ENCODE results near the gene PSME3.
"Not testable (repeated sequence)": the region's sequence is repeated elsewhere in the genome, so short reads cannot be mapped to it uniquely, and the experiment has no call there.

PSME3 gene

DNA sequence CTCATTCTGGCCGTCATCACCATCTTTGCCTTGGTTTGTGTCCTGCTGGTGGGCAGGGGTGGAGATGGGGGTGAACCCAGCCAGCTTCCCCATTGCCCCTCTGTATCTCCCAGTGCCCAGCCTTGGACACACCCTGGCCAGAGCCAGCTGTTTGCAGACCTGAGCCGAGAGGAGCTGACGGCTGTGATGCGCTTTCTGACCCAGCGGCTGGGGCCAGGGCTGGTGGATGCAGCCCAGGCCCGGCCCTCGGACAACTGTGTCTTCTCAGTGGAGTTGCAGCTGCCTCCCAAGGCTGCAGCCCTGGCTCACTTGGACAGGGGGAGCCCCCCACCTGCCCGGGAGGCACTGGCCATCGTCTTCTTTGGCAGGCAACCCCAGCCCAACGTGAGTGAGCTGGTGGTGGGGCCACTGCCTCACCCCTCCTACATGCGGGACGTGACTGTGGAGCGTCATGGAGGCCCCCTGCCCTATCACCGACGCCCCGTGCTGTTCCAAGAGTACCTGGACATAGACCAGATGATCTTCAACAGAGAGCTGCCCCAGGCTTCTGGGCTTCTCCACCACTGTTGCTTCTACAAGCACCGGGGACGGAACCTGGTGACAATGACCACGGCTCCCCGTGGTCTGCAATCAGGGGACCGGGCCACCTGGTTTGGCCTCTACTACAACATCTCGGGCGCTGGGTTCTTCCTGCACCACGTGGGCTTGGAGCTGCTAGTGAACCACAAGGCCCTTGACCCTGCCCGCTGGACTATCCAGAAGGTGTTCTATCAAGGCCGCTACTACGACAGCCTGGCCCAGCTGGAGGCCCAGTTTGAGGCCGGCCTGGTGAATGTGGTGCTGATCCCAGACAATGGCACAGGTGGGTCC lies 18.4 kb downstream of the PSME3 start:
- not testable (repeated sequence) for DNase-seq

DNA sequence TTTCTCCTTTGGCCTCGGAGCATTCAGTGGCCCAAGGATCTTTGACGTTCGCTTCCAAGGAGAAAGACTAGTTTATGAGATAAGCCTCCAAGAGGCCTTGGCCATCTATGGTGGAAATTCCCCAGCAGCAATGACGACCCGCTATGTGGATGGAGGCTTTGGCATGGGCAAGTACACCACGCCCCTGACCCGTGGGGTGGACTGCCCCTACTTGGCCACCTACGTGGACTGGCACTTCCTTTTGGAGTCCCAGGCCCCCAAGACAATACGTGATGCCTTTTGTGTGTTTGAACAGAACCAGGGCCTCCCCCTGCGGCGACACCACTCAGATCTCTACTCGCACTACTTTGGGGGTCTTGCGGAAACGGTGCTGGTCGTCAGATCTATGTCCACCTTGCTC lies 19.2 kb downstream of the PSME3 start:
- DNase-seq, result no peak

DNA sequence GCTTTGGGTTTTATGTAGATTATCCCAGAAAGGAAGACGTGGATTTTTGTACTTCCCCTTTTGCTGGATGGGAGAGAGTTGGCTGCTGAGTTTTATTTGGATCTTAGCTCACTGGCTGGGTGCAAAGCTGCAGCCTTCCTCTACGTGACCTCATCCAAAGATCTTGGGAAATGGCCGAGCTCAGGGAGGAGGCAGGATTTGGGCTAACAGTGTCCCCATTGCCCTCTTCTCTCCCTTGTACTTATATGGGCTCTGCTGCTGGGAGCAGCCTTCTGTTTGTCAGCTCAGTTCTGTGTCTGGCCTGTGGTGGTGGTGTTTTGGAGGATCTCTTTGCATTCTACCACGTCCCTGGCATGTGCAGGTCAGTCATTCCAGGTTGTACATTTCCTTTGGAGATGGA lies 19.8 kb downstream of the PSME3 start:
- DNase-seq, result no peak

DNA sequence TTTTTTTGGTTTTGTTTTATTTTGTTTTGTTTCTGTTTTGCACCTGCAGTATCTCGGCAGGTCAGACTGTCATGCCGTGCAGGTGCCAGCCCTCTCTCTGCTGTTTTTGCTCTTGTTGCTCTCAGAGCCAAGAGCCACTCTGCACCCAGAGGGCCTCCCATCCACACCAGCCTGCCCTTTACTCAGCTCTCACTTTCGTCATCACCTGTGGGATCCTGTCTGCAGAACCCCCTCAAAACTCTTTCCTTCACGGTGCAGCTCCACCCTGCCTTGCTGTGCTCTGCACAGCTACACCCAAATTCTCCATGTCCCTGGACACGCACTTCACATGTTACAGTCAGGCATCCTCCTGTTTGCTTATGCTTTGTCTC lies 20.4 kb downstream of the PSME3 start:
- no peak for DNase-seq

DNA sequence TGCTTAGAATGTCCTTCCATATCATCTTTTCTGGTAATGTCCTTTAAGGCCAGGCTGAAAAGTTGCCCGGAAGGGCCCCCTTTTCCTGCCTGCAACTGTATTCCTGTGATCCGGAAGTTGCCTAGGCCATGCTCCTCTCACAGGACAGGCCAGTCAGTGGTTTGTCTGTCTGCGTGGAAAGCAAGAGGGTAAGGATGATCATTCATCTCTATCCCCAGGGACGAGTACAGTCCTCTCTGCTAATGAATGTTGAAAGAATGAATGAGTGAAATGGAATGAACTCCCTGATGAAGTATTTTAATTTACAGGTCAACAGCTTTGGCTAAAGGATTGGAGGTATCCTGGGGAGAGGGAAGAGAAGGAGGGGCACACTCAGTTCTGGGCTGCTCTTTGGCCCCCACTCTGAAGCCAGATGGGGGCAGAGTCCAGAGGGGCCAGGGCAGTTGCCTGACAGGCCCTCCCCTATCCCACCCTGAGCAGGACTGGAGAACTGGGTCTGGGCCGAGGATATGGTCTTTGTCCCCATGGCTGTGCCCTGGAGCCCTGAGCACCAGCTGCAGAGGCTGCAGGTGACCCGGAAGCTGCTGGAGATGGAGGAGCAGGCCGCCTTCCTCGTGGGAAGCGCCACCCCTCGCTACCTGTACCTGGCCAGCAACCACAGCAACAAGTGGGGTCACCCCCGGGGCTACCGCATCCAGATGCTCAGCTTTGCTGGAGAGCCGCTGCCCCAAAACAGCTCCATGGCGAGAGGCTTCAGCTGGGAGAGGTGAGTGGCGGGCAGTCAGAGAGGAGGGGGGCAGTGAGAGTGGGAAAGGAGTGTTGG lies 21.0 kb downstream of the PSME3 start:
- DNase-seq, result no peak

DNA sequence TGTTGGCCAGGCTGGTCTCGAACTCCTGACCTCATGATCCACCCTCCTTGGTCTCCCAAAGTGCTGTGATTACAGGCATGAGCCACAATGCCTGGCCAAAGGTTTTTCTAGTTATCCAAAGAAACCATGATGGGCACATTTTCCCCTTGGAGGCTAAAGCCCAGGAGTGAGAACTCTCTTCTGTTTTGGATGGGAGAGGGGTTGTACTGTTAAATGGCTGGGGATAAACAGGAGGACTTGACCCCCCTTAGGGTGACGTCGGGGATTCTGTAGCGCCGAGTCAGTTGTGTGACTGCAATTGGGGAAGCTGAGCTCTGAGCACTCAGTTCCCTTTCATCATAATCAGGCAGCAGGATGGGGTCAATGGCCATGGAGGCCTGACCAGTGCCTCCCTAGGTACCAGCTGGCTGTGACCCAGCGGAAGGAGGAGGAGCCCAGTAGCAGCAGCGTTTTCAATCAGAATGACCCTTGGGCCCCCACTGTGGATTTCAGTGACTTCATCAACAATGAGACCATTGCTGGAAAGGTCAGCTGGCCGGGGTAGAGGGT lies 21.9 kb downstream of the PSME3 start:
- no peak for DNase-seq

DNA sequence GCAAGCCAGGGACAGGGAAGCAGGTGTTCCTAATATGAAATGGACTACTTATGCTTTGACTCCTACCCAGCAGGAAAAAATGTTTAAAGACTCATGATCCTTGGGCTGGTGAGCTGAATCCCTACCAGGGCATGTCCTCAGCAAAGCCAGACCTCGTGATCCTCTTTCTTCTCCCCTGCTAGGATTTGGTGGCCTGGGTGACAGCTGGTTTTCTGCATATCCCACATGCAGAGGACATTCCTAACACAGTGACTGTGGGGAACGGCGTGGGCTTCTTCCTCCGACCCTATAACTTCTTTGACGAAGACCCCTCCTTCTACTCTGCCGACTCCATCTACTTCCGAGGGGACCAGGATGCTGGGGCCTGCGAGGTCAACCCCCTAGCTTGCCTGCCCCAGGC lies 22.9 kb downstream of the PSME3 start:
- not testable (repeated sequence) for DNase-seq

DNA sequence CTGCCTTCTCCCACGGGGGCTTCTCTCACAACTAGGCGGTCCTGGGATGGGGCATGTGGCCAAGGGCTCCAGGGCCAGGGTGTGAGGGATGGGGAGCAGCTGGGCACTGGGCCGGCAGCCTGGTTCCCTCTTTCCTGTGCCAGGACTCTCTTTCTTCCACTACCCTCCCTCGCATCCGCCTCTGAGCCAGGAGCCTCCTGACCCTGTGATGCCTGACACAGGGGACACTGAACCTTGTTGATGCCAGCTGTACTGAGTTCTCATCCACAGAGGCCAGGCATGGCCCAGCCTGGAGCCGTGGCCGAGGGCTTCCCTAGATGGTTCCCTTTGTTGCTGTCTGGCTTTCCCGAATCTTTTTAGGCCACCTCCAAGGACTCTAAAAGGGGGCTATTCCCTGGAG lies 23.3 kb downstream of the PSME3 start:
- not testable (repeated sequence) for DNase-seq

DNA sequence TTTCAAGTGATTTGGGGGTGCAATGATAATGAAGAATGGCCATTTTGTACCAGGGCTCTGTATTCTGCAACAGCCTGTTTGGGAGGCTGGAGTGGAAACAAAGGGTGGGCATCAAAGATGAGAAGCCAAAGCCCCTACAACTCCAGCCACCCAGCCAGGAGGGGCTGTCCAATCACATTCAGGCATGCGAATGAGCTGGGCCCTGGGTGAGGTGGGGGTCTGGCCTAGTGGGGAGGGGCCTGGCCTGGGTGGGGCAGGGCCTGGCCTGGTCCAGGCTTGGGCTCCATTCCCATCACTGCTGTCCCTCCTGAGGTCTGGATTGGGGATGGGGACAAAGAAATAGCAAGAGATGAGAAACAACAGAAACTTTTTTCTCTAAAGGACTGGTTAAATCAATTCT lies 24.2 kb downstream of the PSME3 start:
- DNase-seq, result no peak

DNA sequence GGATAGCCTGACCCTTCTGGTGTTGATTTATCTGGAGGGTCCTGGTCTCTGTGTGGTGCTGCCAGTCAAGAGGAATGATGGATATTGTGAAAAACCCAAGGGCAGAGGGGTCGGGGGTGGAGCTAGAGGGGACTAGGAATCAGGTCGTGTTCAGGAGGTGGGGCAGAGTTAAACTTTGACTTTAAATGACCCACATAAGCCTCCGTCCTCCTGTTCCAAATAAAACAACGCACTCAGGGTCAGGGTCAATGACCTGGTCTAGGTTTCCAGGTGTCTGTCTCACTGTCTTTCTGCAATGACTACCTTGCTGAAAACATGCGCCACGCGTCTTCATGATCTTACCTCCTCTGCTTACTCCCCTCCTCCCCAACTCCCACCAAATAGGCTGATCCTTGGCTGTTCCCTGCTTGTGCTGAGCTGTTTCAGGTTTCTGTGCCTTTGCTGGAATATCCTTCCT lies 32.5 kb downstream of the PSME3 start:
- DNase-seq, result no peak

DNA sequence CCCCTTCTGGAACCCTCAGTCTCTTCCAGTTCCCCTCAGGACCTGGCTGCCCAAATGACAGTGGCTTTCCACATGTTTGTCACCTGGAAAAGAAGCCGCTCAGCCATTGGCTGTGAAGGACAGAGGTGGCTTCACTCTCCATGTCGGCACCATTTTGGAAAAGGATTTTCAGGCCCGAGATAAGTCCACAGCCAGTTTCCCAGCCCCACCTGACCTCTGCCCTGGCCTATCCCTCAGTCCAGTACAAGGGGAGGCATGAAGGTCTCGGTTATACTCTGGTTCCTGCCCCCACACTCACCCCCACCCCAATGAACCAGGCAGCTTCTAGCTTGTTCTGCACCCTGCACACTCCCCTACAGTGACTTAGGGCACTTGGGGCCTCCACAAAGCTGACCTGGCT lies 33.0 kb downstream of the PSME3 start:
- no peak for DNase-seq

DNA sequence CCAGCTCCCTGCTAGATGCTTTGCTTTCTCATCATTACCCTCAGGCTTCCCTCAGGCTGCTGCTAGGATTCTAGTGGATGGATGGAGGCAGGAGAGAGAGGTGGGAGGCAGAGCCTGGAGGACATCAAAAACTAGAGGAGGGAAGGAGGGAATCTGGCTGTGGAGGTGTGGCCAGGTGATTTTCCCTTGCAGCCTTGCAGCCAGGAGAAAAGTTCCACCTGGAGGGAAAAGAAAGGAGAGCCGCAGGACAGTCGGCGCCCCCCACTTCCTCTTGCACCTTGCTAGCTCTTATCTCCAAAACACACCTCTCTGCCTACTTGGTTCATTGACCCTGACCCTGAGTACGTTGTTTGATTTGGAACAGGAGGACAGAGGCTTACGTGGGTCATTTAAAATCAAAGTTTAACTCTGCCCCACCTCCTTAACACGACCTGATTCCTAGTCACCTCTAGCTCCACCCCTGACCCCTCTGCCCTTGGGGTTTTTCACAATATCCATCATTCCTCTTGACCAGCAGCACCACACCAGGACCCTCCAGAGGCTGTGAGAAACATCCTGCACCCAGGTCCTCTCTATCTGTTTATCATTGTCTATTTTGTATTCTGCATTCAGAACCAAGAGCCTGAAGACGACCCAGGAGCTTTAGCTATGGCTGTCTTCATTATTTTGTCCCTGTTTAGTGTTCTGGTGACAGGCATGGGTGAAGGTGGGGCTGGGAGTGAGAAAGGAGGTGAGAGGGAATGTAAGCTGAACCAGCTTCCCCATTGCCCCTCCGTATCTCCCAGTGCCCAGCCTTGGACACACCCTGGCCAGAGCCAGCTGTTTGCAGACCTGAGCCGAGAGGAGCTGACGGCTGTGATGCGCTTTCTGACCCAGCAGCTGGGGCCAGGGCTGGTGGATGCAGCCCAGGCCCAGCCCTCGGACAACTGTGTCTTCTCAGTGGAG lies 33.7 kb downstream of the PSME3 start:
- no peak for DNase-seq

DNA sequence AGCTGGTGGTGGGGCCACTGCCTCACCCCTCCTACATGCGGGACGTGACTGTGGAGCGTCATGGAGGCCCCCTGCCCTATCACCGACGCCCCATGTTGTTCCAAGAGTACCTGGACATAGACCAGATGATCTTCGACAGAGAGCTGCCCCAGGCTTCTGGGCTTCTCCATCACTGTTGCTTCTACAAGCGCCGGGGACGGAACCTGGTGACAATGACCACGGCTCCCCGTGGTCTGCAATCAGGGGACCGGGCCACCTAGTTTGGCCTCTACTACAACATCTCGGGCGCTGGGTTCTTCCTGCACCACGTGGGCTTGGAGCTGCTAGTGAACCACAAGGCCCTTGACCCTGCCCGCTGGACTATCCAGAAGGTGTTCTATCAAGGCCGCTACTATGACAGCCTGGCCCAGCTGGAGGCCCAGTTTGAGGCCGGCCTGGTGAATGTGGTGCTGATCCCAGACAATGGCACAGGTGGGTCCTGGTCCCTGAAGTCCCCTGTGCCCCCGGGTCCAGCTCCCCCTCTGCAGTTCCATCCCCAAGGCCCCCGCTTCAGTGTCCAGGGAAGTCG lies 34.6 kb downstream of the PSME3 start:
- DNase-seq, result not testable (repeated sequence)

DNA sequence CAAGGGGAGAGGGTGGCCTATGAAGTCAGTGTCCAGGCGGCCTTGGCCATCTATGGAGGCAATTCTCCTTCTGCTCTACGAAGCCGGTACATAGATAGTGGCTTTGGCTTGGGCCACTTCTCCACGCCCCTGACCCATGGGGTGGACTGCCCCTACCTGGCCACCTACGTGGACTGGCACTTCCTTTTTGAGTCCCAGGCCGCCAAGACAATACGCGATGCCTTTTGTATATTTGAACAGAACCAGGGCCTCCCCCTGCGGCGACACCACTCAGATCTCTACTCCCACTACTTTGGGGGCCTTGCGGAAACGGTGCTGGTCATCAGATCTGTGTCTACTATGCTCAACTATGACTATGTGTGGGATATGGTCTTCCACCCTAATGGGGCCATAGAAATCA lies 35.1 kb downstream of the PSME3 start:
- DNase-seq, result no peak

DNA sequence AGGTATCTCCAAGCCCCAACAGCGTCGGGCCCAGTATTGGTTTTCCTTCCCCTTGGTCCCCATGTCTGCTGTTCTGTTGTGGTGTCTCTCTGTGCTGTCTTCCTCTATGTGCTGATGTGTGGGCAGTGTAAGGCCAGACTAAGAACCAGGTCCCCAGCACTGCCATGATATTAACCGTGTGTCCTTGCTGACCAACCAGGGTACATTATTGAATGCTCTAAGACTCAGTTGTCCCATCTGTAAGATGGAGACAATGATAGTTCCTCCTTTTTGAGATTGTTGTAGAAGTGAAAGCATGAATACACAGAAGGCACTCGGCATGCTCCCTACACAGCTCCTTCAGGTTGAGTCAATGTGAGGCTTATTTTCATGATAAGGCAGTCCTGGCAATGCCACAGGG lies 38.5 kb downstream of the PSME3 start:
- DNase-seq, result no peak

DNA sequence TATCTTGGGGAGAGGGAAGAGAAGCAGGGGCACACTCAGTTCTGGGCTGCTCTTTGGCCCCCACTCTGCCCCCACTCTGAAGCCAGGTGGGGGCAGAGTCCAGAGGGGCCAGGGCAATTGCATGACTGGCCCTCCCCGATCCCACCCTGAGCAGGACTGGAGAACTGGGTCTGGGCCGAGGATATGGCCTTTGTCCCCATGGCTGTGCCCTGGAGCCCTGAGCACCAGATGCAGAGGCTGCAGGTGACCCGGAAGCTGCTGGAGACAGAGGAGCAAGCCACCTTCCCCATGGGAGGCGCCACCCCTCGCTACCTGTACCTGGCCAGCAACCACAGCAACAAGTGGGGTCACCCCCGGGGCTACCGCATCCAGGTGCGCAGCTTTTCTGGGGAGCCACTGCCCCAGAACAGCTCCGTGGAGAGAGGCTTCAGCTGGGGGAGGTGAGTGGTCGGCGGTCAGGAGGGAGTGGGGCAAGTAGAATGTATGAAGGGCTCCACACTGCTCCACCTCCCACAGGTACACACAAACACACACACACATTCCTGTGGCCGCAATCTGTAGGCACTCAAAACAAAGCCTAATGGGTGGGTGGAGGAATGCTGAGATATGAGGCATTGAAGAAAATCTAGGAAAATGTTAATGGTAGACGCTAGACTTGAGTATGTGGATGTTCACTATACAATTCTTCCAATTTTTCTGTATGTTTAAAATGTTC lies 39.2 kb downstream of the PSME3 start:
- DNase-seq, result no peak

DNA sequence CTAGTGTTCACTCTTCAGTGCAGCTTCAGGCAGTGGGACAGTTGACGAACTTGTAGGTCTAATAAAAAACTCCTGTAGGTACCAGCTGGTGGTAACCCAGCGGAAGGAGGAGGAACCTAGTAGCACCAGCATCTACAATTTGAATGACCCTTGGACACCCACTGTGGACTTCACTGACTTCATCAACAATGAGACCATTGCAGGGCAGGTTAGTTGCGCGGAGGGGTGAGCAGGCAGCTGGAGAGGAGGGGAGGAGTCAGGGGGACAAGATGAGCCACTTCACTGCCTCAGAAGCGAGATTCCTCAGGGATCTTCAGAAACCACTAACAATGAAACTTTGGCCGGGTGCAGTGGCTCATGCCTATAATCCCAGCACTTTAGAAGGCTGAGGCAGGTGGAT lies 40.1 kb downstream of the PSME3 start:
- DNase-seq, result no peak

DNA sequence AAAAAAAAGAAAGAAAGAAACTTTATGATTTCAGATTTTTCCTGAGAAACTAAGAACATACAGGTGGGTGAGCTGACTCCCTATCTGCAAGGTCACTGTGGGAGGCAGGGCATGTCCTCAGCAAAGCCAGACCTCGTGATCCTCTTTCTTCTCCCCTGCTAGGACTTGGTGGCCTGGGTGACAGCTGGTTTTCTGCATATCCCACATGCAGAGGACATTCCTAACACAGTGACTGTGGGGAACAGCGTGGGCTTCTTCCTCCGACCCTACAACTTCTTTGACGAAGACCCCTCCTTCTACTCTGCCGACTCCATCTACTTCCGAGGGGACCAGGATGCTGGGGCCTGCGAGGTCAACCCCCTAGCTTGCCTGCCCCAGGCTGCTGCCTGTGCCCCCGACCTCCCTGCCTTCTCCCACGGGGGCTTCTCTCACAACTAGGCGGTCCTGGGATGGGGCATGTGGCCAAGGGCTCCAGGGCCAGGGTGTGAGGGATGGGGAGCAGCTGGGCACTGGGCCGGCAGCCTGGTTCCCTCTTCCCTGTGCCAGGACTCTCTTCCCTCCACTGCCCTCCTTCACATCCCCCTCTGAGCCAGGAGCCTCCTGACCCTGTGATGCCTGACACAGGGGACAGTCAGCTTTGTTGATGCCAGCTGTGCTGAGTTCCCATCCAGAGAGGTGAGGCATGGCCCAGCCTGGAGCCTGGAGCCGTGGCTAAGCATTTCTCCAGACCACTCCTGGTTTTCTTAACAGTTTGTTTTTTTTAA lies 40.9 kb downstream of the PSME3 start:
- not testable (repeated sequence) for DNase-seq

DNA sequence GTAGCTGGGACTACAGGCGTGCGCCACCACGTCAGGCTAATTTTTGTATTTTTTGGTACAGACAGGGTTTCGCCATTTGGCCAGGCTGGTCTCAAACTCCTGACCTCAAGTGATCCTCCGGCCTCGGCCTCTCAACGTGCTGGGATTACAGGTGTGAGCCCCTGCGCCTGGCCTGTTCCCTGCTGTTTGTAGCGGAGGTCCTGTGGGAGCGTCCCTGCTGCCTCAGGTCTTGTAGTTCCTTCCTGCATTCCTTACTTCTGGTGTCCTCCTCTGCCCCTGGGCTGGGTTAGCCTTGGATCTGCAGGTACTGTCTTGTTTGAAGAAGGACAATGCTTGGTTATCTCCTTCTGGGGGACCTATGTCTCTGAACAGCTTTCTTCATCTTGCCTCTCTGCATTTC lies 43.8 kb downstream of the PSME3 start:
- DNase-seq, result no peak

DNA sequence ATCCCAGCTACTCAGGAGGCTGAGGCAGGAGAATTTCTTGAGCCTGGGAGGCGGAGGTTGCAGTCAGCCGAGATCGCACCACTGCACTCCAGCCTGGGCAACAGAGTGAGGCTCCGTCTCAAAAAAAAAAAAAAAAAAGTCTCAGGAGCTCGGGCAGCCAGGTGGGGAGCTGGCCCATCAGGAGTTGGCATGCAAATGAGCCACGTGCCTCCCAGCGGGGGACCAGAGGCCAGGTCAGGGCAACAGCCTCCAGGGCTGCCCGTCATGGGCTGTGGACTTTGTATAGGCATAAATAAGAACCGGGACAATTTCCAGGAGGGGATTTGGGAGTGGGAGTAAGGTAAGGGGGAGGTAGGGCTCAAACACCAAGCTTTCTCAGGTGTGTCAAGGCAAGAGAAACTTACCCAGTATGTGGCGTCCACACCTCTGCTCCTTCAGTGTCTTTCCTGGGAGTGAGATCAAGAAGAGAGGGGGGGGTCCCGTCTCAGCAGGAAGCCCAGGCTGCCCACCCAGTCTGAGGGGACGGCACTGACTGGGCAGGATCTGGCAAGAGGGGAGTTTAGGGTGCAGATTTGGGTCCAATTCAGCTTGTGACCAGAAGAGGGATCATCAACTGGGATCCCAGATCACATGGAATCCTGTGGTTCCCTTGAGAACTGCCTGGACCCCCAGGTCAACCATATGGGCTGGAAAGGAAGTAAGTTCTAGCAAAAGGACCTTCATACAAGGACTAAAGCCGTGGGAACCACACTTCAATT lies 45.1 kb downstream of the PSME3 start:
- no peak for DNase-seq
